B cell (primary cell): Measurements from ENCODE around the gene TRIM31. TPM values are rescaled to one million over a fixed set of nuclear protein-coding genes. Genes with fewer than 3 reads are reported as not detected.

Experiments used
- ATAC-seq: fragments of 200-7000 bp; cut with Tn5 transposase; one replicate; pipeline ENCODE4 v1.10.0; 2021; ENCODE audit warnings: low read depth, mild to moderate bottlenecking, moderate number of reproducible peaks, moderate library complexity
- CTCF ChIA-PET: fragments of 350-600 bp; sonication (Branson Sonifier 250); formaldehyde crosslinking; loops from one replicate; lab custom pipeline; 2021; ENCODE audit warnings: antibody characterized with exemption, inconsistent platforms; lab: Charles Lee
- POLR2A ChIA-PET: fragments of 350-600 bp; sonication (Branson Sonifier 250); formaldehyde crosslinking; loops from one replicate; lab custom pipeline; 2021; ENCODE audit warnings: antibody characterized with exemption; lab: Charles Lee
- DNase-seq: peaks from one replicate; pipeline ENCODE4 v3.0.0; 2013
- H2AFZ ChIP-seq: 2 replicates; pipeline ENCODE4 v1.6.1; 2012; ENCODE audit warnings: mild to moderate bottlenecking, low read depth, low read length; ENCODE audit not compliant: insufficient read depth, poor library complexity, severe bottlenecking
- H3K27ac ChIP-seq, 2 donors: 1 replicate in 1 of 2; 2 replicates in 1 of 2; pipeline ENCODE4 v1.5.1; 2012 to 2013; ENCODE audit warnings: low read length in 2 of 2, mild to moderate bottlenecking in 2 of 2, moderate library complexity in 1 of 2
- H3K27me3 ChIP-seq, 4 experiments: fragments of 200-600 bp in 1 of 4; sonication (generic) in 1 of 4; replicated peaks in 1 of 4; 1 replicate in 2 of 4; 2 replicates in 2 of 4; pipeline versions ENCODE4 v1.6.1 to v1.7.0; 2013 to 2016; ENCODE audit warnings: low read length in 3 of 4, mild to moderate bottlenecking in 2 of 4, mixed read lengths in 1 of 4, moderate library complexity in 1 of 4; ENCODE audit not compliant: insufficient read depth in 4 of 4, control insufficient read depth in 3 of 4; ENCODE audit errors: control extremely low read depth in 1 of 4
- H3K36me3 ChIP-seq, 2 experiments: replicated peaks in 1 of 2; 1 replicate in 1 of 2; 2 replicates in 1 of 2; pipeline versions ENCODE4 v1.6.1 to v1.7.1; 2013; ENCODE audit warnings: low read length in 1 of 2; ENCODE audit not compliant: insufficient read depth in 2 of 2, control insufficient read depth in 1 of 2; ENCODE audit errors: control extremely low read depth in 1 of 2, extremely low read depth in 1 of 2
- H3K4me1 ChIP-seq, 2 donors: fragments of 200-600 bp in 1 of 2; sonication (generic) in 1 of 2; 1 replicate in 1 of 2; 2 replicates in 1 of 2; pipeline versions ENCODE4 v1.5.1 to v1.6.1; 2013 to 2017; ENCODE audit warnings: low read length in 2 of 2; ENCODE audit not compliant: control insufficient read depth in 2 of 2, insufficient read depth in 2 of 2
- H3K4me2 ChIP-seq: replicated peaks from 2 replicates; pipeline ENCODE3; 2012; ENCODE audit warnings: mild to moderate bottlenecking, low read depth, low read length; ENCODE audit not compliant: poor library complexity, severe bottlenecking
- H3K4me3 ChIP-seq, 5 experiments: fragments of 200-600 bp in 1 of 5; sonication (generic) in 1 of 5; 1 replicate in 3 of 5; 2 replicates in 2 of 5; pipeline versions ENCODE4 v1.5.1 to v1.7.0; 2011 to 2016; ENCODE audit warnings: low read length in 4 of 5, mild to moderate bottlenecking in 4 of 5, low read depth in 2 of 5, control low read depth in 1 of 5, moderate library complexity in 1 of 5; ENCODE audit not compliant: insufficient read depth in 1 of 5; ENCODE audit errors: control extremely low read depth in 1 of 5, extremely low read depth in 1 of 5
- H3K79me2 ChIP-seq: fragments of 200-600 bp; sonication (generic); one replicate; pipeline ENCODE4 v1.6.0; 2016; ENCODE audit warnings: low read length; ENCODE audit not compliant: control insufficient read depth, insufficient read depth
- H3K9ac ChIP-seq: fragments of 200-600 bp; sonication (generic); 2 replicates; pipeline ENCODE4 v1.6.1; 2017; ENCODE audit warnings: mild to moderate bottlenecking, low read length, moderate library complexity
- H3K9me3 ChIP-seq, 3 donors: one replicate each; pipeline versions ENCODE4 v1.6.1 to v1.7.1; 2013; ENCODE audit warnings: low read length in 2 of 3; ENCODE audit not compliant: control insufficient read depth in 2 of 3, insufficient read depth in 1 of 3; ENCODE audit errors: control extremely low read depth in 1 of 3
- H4K20me1 ChIP-seq: 2 replicates; pipeline ENCODE4 v1.6.0; 2012; ENCODE audit warnings: mild to moderate bottlenecking, low read length; ENCODE audit not compliant: insufficient read depth, control insufficient read depth, poor library complexity, severe bottlenecking
- H3K27ac Mint-ChIP-seq: one replicate; pipeline ENCODE4 v1.8.0; 2021; ENCODE audit warnings: mixed read lengths
- H3K27me3 Mint-ChIP-seq: one replicate; pipeline ENCODE4 v1.8.0; 2021; ENCODE audit warnings: mixed read lengths
- H3K4me1 Mint-ChIP-seq: one replicate; pipeline ENCODE4 v1.8.0; 2021; ENCODE audit warnings: mixed read lengths
- H3K4me3 Mint-ChIP-seq: one replicate; pipeline ENCODE4 v1.8.0; 2021; ENCODE audit warnings: mixed read lengths
- H3K9me3 Mint-ChIP-seq: one replicate; pipeline ENCODE4 v1.8.0; 2022; ENCODE audit warnings: mixed read lengths; ENCODE audit not compliant: insufficient read depth
- EZH2 ChIP-seq: IDR thresholded peaks from 2 replicates; pipeline ENCODE4 v1.6.1; 2012; ENCODE audit warnings: borderline replicate concordance, low read depth, mild to moderate bottlenecking, moderate library complexity, low read length; ENCODE audit not compliant: insufficient read depth, poor library complexity, severe bottlenecking
- WGBS: methylation state at CpG from one replicate; pipeline ENCODE4 v1.1.5; 2013; ENCODE audit warnings: missing lambda C conversion rate; ENCODE audit not compliant: insufficient coverage; 5-methylcytosine and 5-hydroxymethylcytosine counted together
- intact Hi-C: fragments of 100-400 bp; cut with micrococcal nuclease; formaldehyde crosslinking; loops from one replicate; pipeline ENCODE4 v1.10.0; 2022
- polyA plus RNA-seq: library from polyadenylated mRNA; depleted of rRNA; stranded (reverse); fragments of >200 nt; gene quantifications from 2 replicates; pipeline ENCODE4 v1.2.3, GENCODE V29; 2012
- total RNA-seq, 2 donors: library from RNA; stranded (reverse); fragments of 120-200 nt in 1 of 2; gene quantifications; 1 replicate in 1 of 2; 2 replicates in 1 of 2; pipeline versions ENCODE4 v1.2.3 to v1.2.4, GENCODE V29; 2013 to 2022
- TF ChIP-seq, protein P1 (sequence below): fragments of 200-600 bp; IDR thresholded peaks from one replicate; pipeline ENCODE4 v1.8.0; 2022; ENCODE audit warnings: antibody characterized with exemption, mild to moderate bottlenecking

The TRIM31 gene
- total and polyA plus RNA-seq, 2 donors (not counting 1 experiment from before 2014, with no cell fraction given), result not detected

DNA sequence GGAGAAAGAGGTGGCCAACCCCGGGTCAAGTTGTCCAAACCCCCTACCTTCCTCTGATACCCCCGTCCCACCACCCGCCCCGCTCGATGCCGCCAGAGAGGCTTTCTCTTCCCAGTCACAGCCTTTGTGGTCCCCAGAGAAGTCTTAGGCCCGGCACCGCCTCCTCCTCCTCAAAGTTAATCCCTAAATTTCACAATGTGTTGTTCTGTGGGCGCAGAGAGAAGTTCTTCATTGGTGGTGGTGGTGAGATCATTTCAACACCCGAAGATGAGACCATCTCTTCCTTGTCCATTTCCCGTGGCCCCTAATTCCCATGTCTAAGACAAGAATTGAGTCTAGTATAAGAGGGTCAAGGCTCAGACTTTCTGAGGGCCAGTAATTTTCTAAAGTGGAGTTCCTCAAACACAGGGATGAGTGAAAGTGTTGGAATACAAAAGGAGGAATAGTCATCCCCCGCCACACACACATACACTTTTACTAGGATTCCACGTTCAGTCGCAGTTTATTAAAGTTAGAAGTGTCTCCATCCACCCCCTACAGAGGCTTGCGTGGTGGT, 10.4 kb downstream of the TRIM31 start:
- Histone ChIP-seq H3K79me2 (no peaks in the 10 kb centered on the region), H3K4me1 (peaks cover 42 to 45% of the 10 kb centered on the region in 2 donors), H3K4me3 (peak overlapping the region in 4 of 5 experiments; percentile 41 to 62 (median 52)), H3K9me3 (peaks cover 0 to 15% (median 0%) of the 10 kb centered on the region in 3 donors), H2AFZ (peak overlapping the region; percentile 82), H3K27ac (peak overlapping the region in 1 of 2 donors; percentile 22), H4K20me1 (no peaks in the 10 kb centered on the region), H3K36me3 (no peaks in the 10 kb centered on the region), H3K4me2 (peak overlapping the region; percentile 82), H3K27me3 (peaks cover 3 to 71% (median 53%) of the 10 kb centered on the region in 4 experiments), H3K9ac (peak overlapping the region; percentile 56)
- ATAC-seq, result peak; percentile 6
- Mint-ChIP-seq H3K27ac (peak overlapping the region; percentile 59), H3K4me3 (peak overlapping the region; percentile 91), H3K4me1 (peaks cover 36% of the 10 kb centered on the region), H3K9me3 (no peaks in the 10 kb centered on the region), H3K27me3 (peaks cover 52% of the 10 kb centered on the region)
- intact Hi-C loops, result loop anchor here (1.0 to 10.0 kb wide), 4 partner anchors 42 to 222 kb away; partner anchors contain the start of gene TRIM39
- CTCF ChIA-PET, result interaction anchor here (0.8 to 4.0 kb wide), 26 partner anchors 8 to 463 kb away, joined by 3 to 194 read pairs (median 4); partner anchors contain the start of genes POLR1H, PPP1R11, TRIM26 and TRIM39
- WGBS, result no CpG with 5 or more reads among the region's 15 CpGs
- DNase-seq, result no peak
- POLR2A ChIA-PET, result interaction anchor here (1.0 to 2.1 kb wide), 3 partner anchors 28 to 137 kb away, joined by 3 to 7 read pairs (median 3); partner anchors contain the start of gene POLR1H
- TF ChIP-seq EZH2, result no peak
- TF ChIP-seq, protein P1, sequence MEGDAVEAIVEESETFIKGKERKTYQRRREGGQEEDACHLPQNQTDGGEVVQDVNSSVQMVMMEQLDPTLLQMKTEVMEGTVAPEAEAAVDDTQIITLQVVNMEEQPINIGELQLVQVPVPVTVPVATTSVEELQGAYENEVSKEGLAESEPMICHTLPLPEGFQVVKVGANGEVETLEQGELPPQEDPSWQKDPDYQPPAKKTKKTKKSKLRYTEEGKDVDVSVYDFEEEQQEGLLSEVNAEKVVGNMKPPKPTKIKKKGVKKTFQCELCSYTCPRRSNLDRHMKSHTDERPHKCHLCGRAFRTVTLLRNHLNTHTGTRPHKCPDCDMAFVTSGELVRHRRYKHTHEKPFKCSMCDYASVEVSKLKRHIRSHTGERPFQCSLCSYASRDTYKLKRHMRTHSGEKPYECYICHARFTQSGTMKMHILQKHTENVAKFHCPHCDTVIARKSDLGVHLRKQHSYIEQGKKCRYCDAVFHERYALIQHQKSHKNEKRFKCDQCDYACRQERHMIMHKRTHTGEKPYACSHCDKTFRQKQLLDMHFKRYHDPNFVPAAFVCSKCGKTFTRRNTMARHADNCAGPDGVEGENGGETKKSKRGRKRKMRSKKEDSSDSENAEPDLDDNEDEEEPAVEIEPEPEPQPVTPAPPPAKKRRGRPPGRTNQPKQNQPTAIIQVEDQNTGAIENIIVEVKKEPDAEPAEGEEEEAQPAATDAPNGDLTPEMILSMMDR, result no peak
